ENCODE data around the gene UBE2D3. TPM values are rescaled to one million over a fixed set of nuclear protein-coding genes. Genes with fewer than 3 reads are reported as not detected.
A peak's percentile ranks its signal among the peaks of the same experiment; 100 is the strongest.

Gene UBE2D3
- total RNA-seq, 6 experiments from 2014 or later = 325 to 396 (median 359) TPM

GRCh38 chr4:102789317-102789717 lies 38.0 kb downstream of the UBE2D3 start:
- Mint-ChIP-seq H3K4me1 (ENCODE audit: low read depth) (peaks cover 35% of the 10 kb centered on the region), H3K4me3 (peak overlapping the region; percentile 11; the same call in 1 of the 2 replicates), H3K27ac (peak overlapping the region; percentile 81), H3K9me3 (peaks cover 7% of the 10 kb centered on the region; the same call in 1 of the 2 replicates), H3K27me3 (ENCODE audit: insufficient read depth) (peaks cover 7% of the 10 kb centered on the region), H3K36me3 (ENCODE audit: low read depth) (peaks cover 30% of the 10 kb centered on the region)
- TF ChIP-seq, protein P1, sequence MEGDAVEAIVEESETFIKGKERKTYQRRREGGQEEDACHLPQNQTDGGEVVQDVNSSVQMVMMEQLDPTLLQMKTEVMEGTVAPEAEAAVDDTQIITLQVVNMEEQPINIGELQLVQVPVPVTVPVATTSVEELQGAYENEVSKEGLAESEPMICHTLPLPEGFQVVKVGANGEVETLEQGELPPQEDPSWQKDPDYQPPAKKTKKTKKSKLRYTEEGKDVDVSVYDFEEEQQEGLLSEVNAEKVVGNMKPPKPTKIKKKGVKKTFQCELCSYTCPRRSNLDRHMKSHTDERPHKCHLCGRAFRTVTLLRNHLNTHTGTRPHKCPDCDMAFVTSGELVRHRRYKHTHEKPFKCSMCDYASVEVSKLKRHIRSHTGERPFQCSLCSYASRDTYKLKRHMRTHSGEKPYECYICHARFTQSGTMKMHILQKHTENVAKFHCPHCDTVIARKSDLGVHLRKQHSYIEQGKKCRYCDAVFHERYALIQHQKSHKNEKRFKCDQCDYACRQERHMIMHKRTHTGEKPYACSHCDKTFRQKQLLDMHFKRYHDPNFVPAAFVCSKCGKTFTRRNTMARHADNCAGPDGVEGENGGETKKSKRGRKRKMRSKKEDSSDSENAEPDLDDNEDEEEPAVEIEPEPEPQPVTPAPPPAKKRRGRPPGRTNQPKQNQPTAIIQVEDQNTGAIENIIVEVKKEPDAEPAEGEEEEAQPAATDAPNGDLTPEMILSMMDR (IDR thresholded peaks at IDR 0.05) = no peak
- peak; percentile 50 for DNase-seq

GRCh38 chr4:102787944-102788343 lies 39.4 kb downstream of the UBE2D3 start:
- H3K4me3 Mint-ChIP-seq = no peak overlapping the region
- peaks cover 33% of the 10 kb centered on the region for H3K4me1 Mint-ChIP-seq (ENCODE audit: low read depth)
- no peak for DNase-seq
- H3K27ac Mint-ChIP-seq = peak overlapping the region; percentile 46; the same call in 1 of the 2 replicates
- H3K27me3 Mint-ChIP-seq (ENCODE audit: insufficient read depth) = peaks cover 7% of the 10 kb centered on the region
- peaks cover 7% of the 10 kb centered on the region; the same call in 1 of the 2 replicates for H3K9me3 Mint-ChIP-seq
- TF ChIP-seq, protein P1 (IDR thresholded peaks at IDR 0.05) = no peak
- peaks cover 20% of the 10 kb centered on the region for H3K36me3 Mint-ChIP-seq (ENCODE audit: low read depth)

DNA sequence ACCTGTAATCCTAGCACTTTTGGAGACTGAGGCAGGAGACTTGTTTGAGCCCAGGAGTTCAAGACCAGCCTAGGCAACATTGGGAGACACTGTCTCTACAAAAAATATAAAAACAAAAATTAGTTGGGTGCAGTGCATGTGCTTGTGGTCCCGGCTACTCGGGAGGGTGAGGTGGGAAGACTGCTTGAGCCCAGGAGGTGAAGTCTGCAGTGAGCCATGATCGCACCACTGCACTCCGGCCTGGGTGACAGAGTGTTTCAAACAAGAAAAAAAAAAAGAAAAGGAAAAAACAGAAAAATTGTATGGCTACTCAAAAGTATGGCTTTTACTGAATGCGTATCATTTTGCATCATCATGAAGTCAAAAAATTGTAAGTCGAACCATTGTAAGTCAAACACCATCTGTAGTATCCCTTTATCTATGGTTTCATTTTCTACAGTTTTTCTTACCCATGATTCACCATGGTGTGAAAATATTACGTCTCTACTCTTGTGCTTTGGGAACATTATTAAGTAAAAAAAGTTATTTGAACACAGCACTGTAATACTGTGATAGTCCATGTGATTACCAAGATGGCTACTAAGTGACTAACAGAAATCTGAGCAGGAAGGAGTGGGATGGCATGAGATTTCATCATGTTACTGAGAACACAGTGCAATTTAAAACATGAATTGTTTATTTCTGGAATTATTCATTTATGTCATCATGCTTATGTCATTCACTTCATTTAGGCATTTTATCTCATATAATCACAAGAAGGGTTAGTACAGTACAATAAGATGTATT lies 40.1 kb downstream of the UBE2D3 start:
- Mint-ChIP-seq H3K27ac (peak overlapping the region; percentile 50), H3K36me3 (ENCODE audit: low read depth) (peaks cover 13% of the 10 kb centered on the region), H3K4me1 (ENCODE audit: low read depth) (peaks cover 30% of the 10 kb centered on the region), H3K27me3 (ENCODE audit: insufficient read depth) (peaks cover 7% of the 10 kb centered on the region), H3K4me3 (no peak overlapping the region), H3K9me3 (peaks cover 7% of the 10 kb centered on the region; the same call in 1 of the 2 replicates)
- DNase-seq = peak; percentile 60
- TF ChIP-seq, protein P1 (IDR thresholded peaks at IDR 0.05) = no peak

DNA sequence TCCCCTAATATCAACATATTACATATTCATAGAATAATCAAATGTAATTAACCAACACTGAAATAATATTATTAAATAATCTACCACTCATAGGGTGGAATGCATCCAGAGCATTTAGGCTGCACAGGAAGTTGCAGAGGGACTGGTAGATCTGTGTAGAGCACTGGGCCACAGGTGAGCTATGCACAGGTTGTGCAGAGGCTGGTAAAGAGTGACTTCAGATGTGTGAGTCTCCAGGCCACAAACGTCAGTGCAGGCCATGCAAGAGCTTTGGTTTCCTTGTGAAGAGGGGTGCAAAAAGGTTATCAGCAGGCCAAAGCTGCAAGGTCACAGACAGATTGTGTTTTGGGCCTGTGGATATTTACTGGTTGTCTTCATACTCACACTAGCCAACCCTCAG lies 41.1 kb downstream of the UBE2D3 start:
- peaks cover 21% of the 10 kb centered on the region for H3K4me1 Mint-ChIP-seq (ENCODE audit: low read depth)
- peaks cover 6% of the 10 kb centered on the region; the same call in 1 of the 2 replicates for H3K27me3 Mint-ChIP-seq (ENCODE audit: insufficient read depth)
- peaks cover 7% of the 10 kb centered on the region; the same call in 1 of the 2 replicates for H3K9me3 Mint-ChIP-seq
- TF ChIP-seq, protein P1 (IDR thresholded peaks at IDR 0.05) = no peak
- no peak overlapping the region for H3K27ac Mint-ChIP-seq
- H3K36me3 Mint-ChIP-seq (ENCODE audit: low read depth) = peaks cover 3% of the 10 kb centered on the region
- H3K4me3 Mint-ChIP-seq = no peak overlapping the region
- DNase-seq = no peak

GRCh38 chr4:102783006-102783405 lies 44.3 kb downstream of the UBE2D3 start:
- no peaks in the 10 kb centered on the region for H3K27me3 Mint-ChIP-seq (ENCODE audit: insufficient read depth)
- no peak overlapping the region for H3K4me3 Mint-ChIP-seq
- H3K36me3 Mint-ChIP-seq (ENCODE audit: low read depth) = no peaks in the 10 kb centered on the region
- TF ChIP-seq, protein P1 (IDR thresholded peaks at IDR 0.05) = no peak
- H3K9me3 Mint-ChIP-seq = no peaks in the 10 kb centered on the region
- no peak for DNase-seq
- peaks cover 14% of the 10 kb centered on the region for H3K4me1 Mint-ChIP-seq (ENCODE audit: low read depth)
- no peak overlapping the region for H3K27ac Mint-ChIP-seq
